ENCODE measurements around the gene INSR.

DNA sequence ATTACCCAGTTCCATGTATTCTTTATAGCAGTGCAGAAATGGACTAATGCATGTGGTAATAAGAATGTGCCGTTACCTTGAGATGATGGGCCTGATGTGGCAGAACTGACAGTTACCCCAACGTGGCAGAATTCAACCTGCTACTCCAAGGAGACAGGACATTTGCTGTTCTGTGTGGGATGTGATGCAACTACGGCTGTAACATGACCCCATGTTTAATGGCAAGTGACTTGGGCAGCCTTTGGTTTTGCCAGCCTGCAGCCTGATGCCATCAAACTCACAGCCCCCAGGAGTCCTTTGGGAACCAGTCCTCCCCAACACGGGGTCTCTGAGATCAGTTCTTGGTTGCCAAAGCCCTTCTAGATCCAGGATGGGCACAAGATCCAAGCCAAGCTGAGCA is 117.4 kb downstream of the INSR start:
- TF ChIP-seq, protein P1, sequence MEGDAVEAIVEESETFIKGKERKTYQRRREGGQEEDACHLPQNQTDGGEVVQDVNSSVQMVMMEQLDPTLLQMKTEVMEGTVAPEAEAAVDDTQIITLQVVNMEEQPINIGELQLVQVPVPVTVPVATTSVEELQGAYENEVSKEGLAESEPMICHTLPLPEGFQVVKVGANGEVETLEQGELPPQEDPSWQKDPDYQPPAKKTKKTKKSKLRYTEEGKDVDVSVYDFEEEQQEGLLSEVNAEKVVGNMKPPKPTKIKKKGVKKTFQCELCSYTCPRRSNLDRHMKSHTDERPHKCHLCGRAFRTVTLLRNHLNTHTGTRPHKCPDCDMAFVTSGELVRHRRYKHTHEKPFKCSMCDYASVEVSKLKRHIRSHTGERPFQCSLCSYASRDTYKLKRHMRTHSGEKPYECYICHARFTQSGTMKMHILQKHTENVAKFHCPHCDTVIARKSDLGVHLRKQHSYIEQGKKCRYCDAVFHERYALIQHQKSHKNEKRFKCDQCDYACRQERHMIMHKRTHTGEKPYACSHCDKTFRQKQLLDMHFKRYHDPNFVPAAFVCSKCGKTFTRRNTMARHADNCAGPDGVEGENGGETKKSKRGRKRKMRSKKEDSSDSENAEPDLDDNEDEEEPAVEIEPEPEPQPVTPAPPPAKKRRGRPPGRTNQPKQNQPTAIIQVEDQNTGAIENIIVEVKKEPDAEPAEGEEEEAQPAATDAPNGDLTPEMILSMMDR (IDR thresholded peaks at IDR 0.05): no peak
- TF ChIP-seq POLR2A (IDR thresholded peaks at IDR 0.05): no peak
